GM12878 (cell line): Measurements from ENCODE around the gene PAM.

Experiments
- CBX3 ChIP-seq: fragments of 200-600 bp; sonication (generic); IDR thresholded peaks from 2 replicates; pipeline ENCODE4 v1.6.1; 2016; ENCODE audit warnings: low read depth, borderline replicate concordance
- CEBPB ChIP-seq, 2 experiments: fragments of 150-350 bp in 1 of 2; IDR thresholded peaks; 2 replicates each; pipeline ENCODE4 v1.6.1; 2012 to 2014; ENCODE audit warnings: low read depth in 2 of 2, low read length in 2 of 2, borderline replicate concordance in 1 of 2, inconsistent platforms in 1 of 2
- DPF2 ChIP-seq: fragments of 450-650 bp; IDR thresholded peaks from 2 replicates; pipeline ENCODE4 v1.6.1; 2017; ENCODE audit warnings: mild to moderate bottlenecking
- EZH2 ChIP-seq: IDR thresholded peaks from 2 replicates; pipeline ENCODE4 v1.6.1; 2012; ENCODE audit warnings: low read depth, mild to moderate bottlenecking, control low read depth, inconsistent platforms, low read length, borderline replicate concordance; ENCODE audit not compliant: control insufficient read depth
- GABPA ChIP-seq: IDR thresholded peaks from 2 replicates; pipeline ENCODE4 v1.6.1; 2014; ENCODE audit warnings: antibody characterized with exemption, low read depth, mild to moderate bottlenecking, inconsistent platforms
- NFIC ChIP-seq: IDR thresholded peaks from 2 replicates; pipeline ENCODE4 v1.6.1; 2012; ENCODE audit warnings: low read depth, mild to moderate bottlenecking, inconsistent platforms, low read length, moderate library complexity
- RCOR1 ChIP-seq: conservative IDR thresholded peaks from 2 replicates; pipeline ENCODE4 v1.6.1; 2012; ENCODE audit warnings: low read depth, low read length, improper control_type of control experiment
- SUZ12 ChIP-seq: fragments of 200-600 bp; sonication (generic); IDR thresholded peaks from one replicate; pipeline ENCODE4 v1.6.1; 2018; ENCODE audit warnings: antibody characterized with exemption, mild to moderate bottlenecking; ENCODE audit not compliant: unreplicated experiment
- TCF12 ChIP-seq: IDR thresholded peaks from 2 replicates; pipeline ENCODE4 v1.6.1; 2011; ENCODE audit warnings: low read depth, mild to moderate bottlenecking, low read length
- YY1 ChIP-seq: IDR thresholded peaks from 2 replicates; pipeline ENCODE4 v1.6.1; 2011; ENCODE audit warnings: low read depth, mild to moderate bottlenecking, low read length
- TF ChIP-seq, protein P1 (sequence below): fragments of 450-650 bp; IDR thresholded peaks from 2 replicates; pipeline ENCODE4 v1.6.1; 2017; ENCODE audit warnings: low read depth, mild to moderate bottlenecking, moderate library complexity
- TF ChIP-seq, protein P2 (sequence below): IDR thresholded peaks from 2 replicates; pipeline ENCODE4 v1.6.1; 2011; ENCODE audit warnings: borderline replicate concordance, low read depth, mild to moderate bottlenecking, moderate library complexity, mixed read lengths, low read length; ENCODE audit not compliant: insufficient read depth; ENCODE audit errors: extremely low read length
- TF ChIP-seq, protein P3 (sequence below), 3 experiments: IDR thresholded peaks in 2 of 3; conservative IDR thresholded peaks in 1 of 3; 2 replicates each; pipeline ENCODE4 v1.5.1; 2011; ENCODE audit warnings: low read depth in 3 of 3, low read length in 3 of 3, mild to moderate bottlenecking in 3 of 3, control low read depth in 2 of 3, moderate library complexity in 2 of 3, inconsistent platforms in 1 of 3, mixed read lengths in 1 of 3; ENCODE audit not compliant: control insufficient read depth in 2 of 3, insufficient read depth in 1 of 3; ENCODE audit errors: extremely low read depth in 1 of 3
- TF ChIP-seq, protein P4 (sequence below): IDR thresholded peaks from 2 replicates; pipeline ENCODE4 v1.6.1; 2011; ENCODE audit warnings: mild to moderate bottlenecking, low read depth, low read length, moderate library complexity; ENCODE audit not compliant: insufficient replicate concordance

DNA sequence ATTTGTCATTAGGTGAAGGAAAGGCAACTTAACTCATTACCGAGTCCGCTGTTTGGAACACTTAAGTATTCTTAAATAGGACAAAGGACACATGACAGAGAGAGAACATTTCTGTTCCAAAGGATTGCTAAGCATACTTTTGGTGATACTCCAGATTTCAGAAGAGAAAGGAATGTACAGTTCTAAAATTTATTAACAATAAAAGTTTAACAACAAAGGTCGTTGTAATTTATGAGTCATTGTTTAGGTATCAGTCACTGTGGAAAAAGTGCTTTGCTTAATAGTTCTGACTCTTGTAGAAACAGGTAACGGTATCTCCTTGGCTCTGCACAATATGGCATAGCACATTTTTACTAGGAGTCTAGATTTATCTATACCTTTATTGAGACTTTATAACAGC is 36.3 kb upstream of the PAM start:
- TF ChIP-seq, protein P1, sequence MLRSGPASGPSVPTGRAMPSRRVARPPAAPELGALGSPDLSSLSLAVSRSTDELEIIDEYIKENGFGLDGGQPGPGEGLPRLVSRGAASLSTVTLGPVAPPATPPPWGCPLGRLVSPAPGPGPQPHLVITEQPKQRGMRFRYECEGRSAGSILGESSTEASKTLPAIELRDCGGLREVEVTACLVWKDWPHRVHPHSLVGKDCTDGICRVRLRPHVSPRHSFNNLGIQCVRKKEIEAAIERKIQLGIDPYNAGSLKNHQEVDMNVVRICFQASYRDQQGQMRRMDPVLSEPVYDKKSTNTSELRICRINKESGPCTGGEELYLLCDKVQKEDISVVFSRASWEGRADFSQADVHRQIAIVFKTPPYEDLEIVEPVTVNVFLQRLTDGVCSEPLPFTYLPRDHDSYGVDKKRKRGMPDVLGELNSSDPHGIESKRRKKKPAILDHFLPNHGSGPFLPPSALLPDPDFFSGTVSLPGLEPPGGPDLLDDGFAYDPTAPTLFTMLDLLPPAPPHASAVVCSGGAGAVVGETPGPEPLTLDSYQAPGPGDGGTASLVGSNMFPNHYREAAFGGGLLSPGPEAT, result no peak
- no peak for TF ChIP-seq RCOR1
- no peak for TF ChIP-seq TCF12
- no peak for TF ChIP-seq SUZ12
- no peak for TF ChIP-seq CBX3
- TF ChIP-seq, protein P2, sequence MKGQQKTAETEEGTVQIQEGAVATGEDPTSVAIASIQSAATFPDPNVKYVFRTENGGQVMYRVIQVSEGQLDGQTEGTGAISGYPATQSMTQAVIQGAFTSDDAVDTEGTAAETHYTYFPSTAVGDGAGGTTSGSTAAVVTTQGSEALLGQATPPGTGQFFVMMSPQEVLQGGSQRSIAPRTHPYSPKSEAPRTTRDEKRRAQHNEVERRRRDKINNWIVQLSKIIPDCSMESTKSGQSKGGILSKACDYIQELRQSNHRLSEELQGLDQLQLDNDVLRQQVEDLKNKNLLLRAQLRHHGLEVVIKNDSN, result no peak
- no peak for TF ChIP-seq DPF2
- no peak for TF ChIP-seq EZH2
- no peak for TF ChIP-seq YY1
- no peak for TF ChIP-seq CEBPB (IDR thresholded peaks at IDR 0.05; ENCODE audit: borderline replicate concordance in 1 of 2, low read depth in 2 of 2, low read length in 2 of 2)
- no peak for TF ChIP-seq NFIC
- TF ChIP-seq, protein P3, sequence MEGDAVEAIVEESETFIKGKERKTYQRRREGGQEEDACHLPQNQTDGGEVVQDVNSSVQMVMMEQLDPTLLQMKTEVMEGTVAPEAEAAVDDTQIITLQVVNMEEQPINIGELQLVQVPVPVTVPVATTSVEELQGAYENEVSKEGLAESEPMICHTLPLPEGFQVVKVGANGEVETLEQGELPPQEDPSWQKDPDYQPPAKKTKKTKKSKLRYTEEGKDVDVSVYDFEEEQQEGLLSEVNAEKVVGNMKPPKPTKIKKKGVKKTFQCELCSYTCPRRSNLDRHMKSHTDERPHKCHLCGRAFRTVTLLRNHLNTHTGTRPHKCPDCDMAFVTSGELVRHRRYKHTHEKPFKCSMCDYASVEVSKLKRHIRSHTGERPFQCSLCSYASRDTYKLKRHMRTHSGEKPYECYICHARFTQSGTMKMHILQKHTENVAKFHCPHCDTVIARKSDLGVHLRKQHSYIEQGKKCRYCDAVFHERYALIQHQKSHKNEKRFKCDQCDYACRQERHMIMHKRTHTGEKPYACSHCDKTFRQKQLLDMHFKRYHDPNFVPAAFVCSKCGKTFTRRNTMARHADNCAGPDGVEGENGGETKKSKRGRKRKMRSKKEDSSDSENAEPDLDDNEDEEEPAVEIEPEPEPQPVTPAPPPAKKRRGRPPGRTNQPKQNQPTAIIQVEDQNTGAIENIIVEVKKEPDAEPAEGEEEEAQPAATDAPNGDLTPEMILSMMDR (IDR thresholded peaks at IDR 0.05 in 2 of 3, conservative IDR thresholded peaks at IDR 0.05 in 1 of 3; ENCODE audit: control insufficient read depth in 2 of 3, extremely low read depth in 1 of 3, insufficient read depth in 1 of 3, low read depth in 3 of 3, low read length in 3 of 3), result no peak
- no peak for TF ChIP-seq GABPA
- TF ChIP-seq, protein P4, sequence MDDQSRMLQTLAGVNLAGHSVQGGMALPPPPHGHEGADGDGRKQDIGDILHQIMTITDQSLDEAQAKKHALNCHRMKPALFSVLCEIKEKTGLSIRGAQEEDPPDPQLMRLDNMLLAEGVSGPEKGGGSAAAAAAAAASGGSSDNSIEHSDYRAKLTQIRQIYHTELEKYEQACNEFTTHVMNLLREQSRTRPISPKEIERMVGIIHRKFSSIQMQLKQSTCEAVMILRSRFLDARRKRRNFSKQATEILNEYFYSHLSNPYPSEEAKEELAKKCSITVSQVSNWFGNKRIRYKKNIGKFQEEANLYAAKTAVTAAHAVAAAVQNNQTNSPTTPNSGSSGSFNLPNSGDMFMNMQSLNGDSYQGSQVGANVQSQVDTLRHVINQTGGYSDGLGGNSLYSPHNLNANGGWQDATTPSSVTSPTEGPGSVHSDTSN, result no peak
